Left ventricle myocardium inferior (tissue), 1 donor: ENCODE measurements around the gene SUMO3. TPM values are rescaled to one million over a fixed set of nuclear protein-coding genes. Genes with fewer than 3 reads are reported as not detected.

ENCODE experiments used
- DNase-seq: peaks from one replicate; pipeline ENCODE4 v3.0.0-alpha.2; 2020
- H3K27ac ChIP-seq: fragments of 200-600 bp; replicated peaks from 2 replicates; pipeline ENCODE4 v1.8.0; 2021
- H3K27me3 ChIP-seq: fragments of 200-600 bp; 2 replicates; pipeline ENCODE4 v1.8.0; 2021; ENCODE audit warnings: low read depth
- H3K36me3 ChIP-seq: fragments of 200-600 bp; 2 replicates; pipeline ENCODE4 v1.8.0; 2021
- H3K4me1 ChIP-seq: fragments of 200-600 bp; 2 replicates; pipeline ENCODE4 v1.8.0; 2021
- H3K4me3 ChIP-seq: fragments of 200-600 bp; 2 replicates; pipeline ENCODE4 v1.8.0; 2021; ENCODE audit warnings: mild to moderate bottlenecking, moderate library complexity
- H3K9me3 ChIP-seq: fragments of 200-600 bp; replicated peaks from 2 replicates; pipeline ENCODE4 v1.8.0; 2021
- CTCF ChIP-seq: fragments of 200-600 bp; IDR thresholded peaks from 2 replicates; pipeline ENCODE4 v1.8.0; 2021; ENCODE audit warnings: antibody characterized with exemption, mild to moderate bottlenecking, borderline replicate concordance
- intact Hi-C: fragments of 100-400 bp; cut with micrococcal nuclease; formaldehyde crosslinking; loops from one replicate; pipeline ENCODE4 v1.11.0; 2022
- total RNA-seq: library from RNA; stranded (reverse); fragmentation: NEBNext Ultra II Directional; extraction: Animal tissue kit (Norgen Biotek cat#: 25700); gene quantifications from one replicate; pipeline ENCODE4 v1.2.1, GENCODE V29; 2021
- donor health status: DM: no; HTN: yes; CAD: no; lungs with severe emphysema.

SUMO3 gene
- total RNA-seq, 1 donor from 2014 or later = 75.5 TPM

- peaks cover 31% of the 10 kb centered on the region for H3K4me1 ChIP-seq
Measured at GRCh38 chr21:44784810-44785209, 33.1 kb downstream of the SUMO3 start.

GRCh38 chr21:44783020-44783696, 34.7 kb downstream of the SUMO3 start:
- intact Hi-C loops = no loop called here
- H3K27me3 ChIP-seq = no peaks in the 10 kb centered on the region
- H3K4me1 ChIP-seq = peaks cover 38% of the 10 kb centered on the region
- no peak for DNase-seq
- no peaks in the 10 kb centered on the region for H3K9me3 ChIP-seq
- TF ChIP-seq CTCF = no peak
- peaks cover 8% of the 10 kb centered on the region for H3K36me3 ChIP-seq
- H3K27ac ChIP-seq = no peak overlapping the region
- no peak overlapping the region for H3K4me3 ChIP-seq

More at GRCh38 chr21:44784810-44785209, 33.1 kb downstream of the SUMO3 start:
- Histone ChIP-seq H3K27me3 (no peaks in the 10 kb centered on the region), H3K9me3 (no peaks in the 10 kb centered on the region), H3K4me3 (no peak overlapping the region), H3K36me3 (peaks cover 7% of the 10 kb centered on the region), H3K27ac (no peak overlapping the region)
- intact Hi-C loops = no loop called here
- no peak for TF ChIP-seq CTCF
- DNase-seq = no peak

GRCh38 chr21:44780767-44781459, 36.9 kb downstream of the SUMO3 start:
- intact Hi-C loops = no loop called here
- H3K27ac ChIP-seq = no peak overlapping the region
- DNase-seq = no peak

GRCh38 chr21:44780137-44780502, 37.7 kb downstream of the SUMO3 start:
- no peak for TF ChIP-seq CTCF
- DNase-seq = no peak
- peaks cover 27% of the 10 kb centered on the region for H3K4me1 ChIP-seq
- no peaks in the 10 kb centered on the region for H3K9me3 ChIP-seq
- peaks cover 38% of the 10 kb centered on the region for H3K36me3 ChIP-seq
- H3K4me3 ChIP-seq = no peak overlapping the region
- intact Hi-C loops = no loop called here
- no peak overlapping the region for H3K27ac ChIP-seq
- H3K27me3 ChIP-seq = no peaks in the 10 kb centered on the region

More at GRCh38 chr21:44780767-44781459, 36.9 kb downstream of the SUMO3 start:
- no peaks in the 10 kb centered on the region for H3K27me3 ChIP-seq
- TF ChIP-seq CTCF = no peak
- no peak overlapping the region for H3K4me3 ChIP-seq
- no peaks in the 10 kb centered on the region for H3K9me3 ChIP-seq
- peaks cover 31% of the 10 kb centered on the region for H3K36me3 ChIP-seq
- H3K4me1 ChIP-seq = peaks cover 34% of the 10 kb centered on the region

- intact Hi-C loops = no loop called here
- H3K9me3 ChIP-seq = no peaks in the 10 kb centered on the region
- peaks cover 43% of the 10 kb centered on the region for H3K36me3 ChIP-seq
- H3K4me3 ChIP-seq = no peak overlapping the region
- no peak overlapping the region for H3K27ac ChIP-seq
- no peak for TF ChIP-seq CTCF
- DNase-seq = no peak
- H3K4me1 ChIP-seq = peaks cover 25% of the 10 kb centered on the region
- H3K27me3 ChIP-seq = no peaks in the 10 kb centered on the region
Measured at GRCh38 chr21:44779417-44780136, 38.3 kb downstream of the SUMO3 start.
